GM12878 (cell line): ENCODE measurements around the gene MFGE8. TPM values are rescaled to one million over a fixed set of nuclear protein-coding genes. Genes with fewer than 3 reads are reported as not detected.
"Not testable (repeated sequence)": the region's sequence is repeated elsewhere in the genome, so short reads cannot be mapped to it uniquely, and the experiment has no call there.

Source experiments
- ATAC-seq: fragments of 200-7000 bp; cut with Tn5 transposase; 3 replicates; pipeline ENCODE4 v1.9.1; 2020; ENCODE audit warnings: mild to moderate bottlenecking, moderate library complexity
- BruUV-seq: library from RNA; stranded (reverse); fragments of 400-500 nt; replicated peaks from 2 replicates; lab custom pipeline; 2021; lab: Mats Ljungman, UMichigan
- CTCF ChIA-PET: fragments of 300-600 bp; sonication (Branson Sonifier 250); formaldehyde crosslinking; extraction: SDS; loops from one replicate; lab custom pipeline; 2021; ENCODE audit warnings: inconsistent platforms; lab: Yijun Ruan, JAX
- POLR2A ChIA-PET: fragments of 350-600 bp; formaldehyde crosslinking; extraction: SDS; loops from one replicate; lab custom pipeline; 2021; ENCODE audit warnings: inconsistent platforms; lab: Charles Lee
- RAD21 ChIA-PET: fragments of 300-600 bp; sonication (Branson Sonifier 250); formaldehyde crosslinking; loops from one replicate; lab custom pipeline; 2023; ENCODE audit warnings: antibody characterized with exemption; ENCODE audit not compliant: unreplicated experiment; lab: Charles Lee
- SMC1A ChIA-PET: fragments of 300-600 bp; sonication (Branson Sonifier 250); formaldehyde crosslinking; loops from one replicate; lab custom pipeline; 2023; ENCODE audit not compliant: unreplicated experiment, uncharacterized antibody; lab: Charles Lee
- DNase-seq: peaks from one replicate; pipeline ENCODE4 v3.0.0-alpha.2; 2011; ENCODE audit warnings: low read depth, low spot score
- FAIRE-seq: peaks from 3 replicates; lab custom pipeline; 2011; peaks lifted over from hg19 to GRCh38; lab: Jason Lieb, UNC
- H2AFZ ChIP-seq: 2 replicates; pipeline ENCODE4 v1.6.0; 2011; ENCODE audit warnings: low read depth, low read length, control low read depth; ENCODE audit not compliant: control insufficient read depth
- H3K27ac ChIP-seq: 2 replicates; pipeline ENCODE4 v1.5.1; 2011; ENCODE audit warnings: control low read depth; ENCODE audit not compliant: control insufficient read depth, insufficient read depth
- H3K27me3 ChIP-seq, 2 experiments: replicated peaks in 1 of 2; 2 replicates each; pipeline versions ENCODE4 v1.6.0 to v1.6.1; 2011; ENCODE audit warnings: low read length in 1 of 2; ENCODE audit not compliant: control insufficient read depth in 2 of 2, insufficient read depth in 2 of 2
- H3K36me3 ChIP-seq, 2 experiments: 2 replicates each; pipeline ENCODE4 v1.5.1; 2011; ENCODE audit warnings: low read length in 1 of 2; ENCODE audit not compliant: control insufficient read depth in 2 of 2, insufficient read depth in 2 of 2
- H3K4me1 ChIP-seq: 2 replicates; pipeline ENCODE4 v1.6.1; 2011; ENCODE audit warnings: mild to moderate bottlenecking, low read length, moderate library complexity, mixed read lengths; ENCODE audit not compliant: control insufficient read depth, insufficient read depth
- H3K4me2 ChIP-seq: 2 replicates; pipeline ENCODE4 v1.6.0; 2011; ENCODE audit warnings: control low read depth; ENCODE audit not compliant: control insufficient read depth, insufficient read depth
- H3K4me3 ChIP-seq: fragments of 200-600 bp; sonication (generic); 2 replicates; pipeline ENCODE4 v1.5.1; 2016
- H3K79me2 ChIP-seq: 2 replicates; pipeline ENCODE4 v1.6.0; 2011; ENCODE audit warnings: low read length; ENCODE audit not compliant: control insufficient read depth, insufficient read depth
- H3K9ac ChIP-seq: 2 replicates; pipeline ENCODE4 v1.8.0; 2011; ENCODE audit warnings: low read length, control low read depth, mixed read lengths; ENCODE audit not compliant: control insufficient read depth, insufficient read depth
- H3K9me3 ChIP-seq: replicated peaks from 3 replicates; pipeline ENCODE4 v1.5.1; 2011; ENCODE audit warnings: mild to moderate bottlenecking, low read length; ENCODE audit not compliant: control insufficient read depth, insufficient read depth
- H4K20me1 ChIP-seq: 2 replicates; pipeline ENCODE4 v1.6.0; 2011; ENCODE audit not compliant: control insufficient read depth, insufficient read depth
- KLF5 ChIP-seq: fragments of 450-650 bp; IDR thresholded peaks from 2 replicates; pipeline ENCODE4 v1.6.1; 2014; ENCODE audit warnings: mild to moderate bottlenecking; ENCODE audit not compliant: partially characterized antibody
- WGBS: methylation state at CpG from one replicate; pipeline ENCODE4 v1.1.6; 2016; ENCODE audit warnings: low lambda C conversion rate; ENCODE audit not compliant: insufficient replicate concordance, insufficient coverage; ENCODE audit errors: missing lambda C conversion rate; 5-methylcytosine and 5-hydroxymethylcytosine counted together
- in situ Hi-C: fragments of 300-500 bp; cut with MboI; formaldehyde crosslinking; loops from 9 replicates; pipeline ENCODE4 v1.14.3; 2018; ENCODE audit warnings: mixed read lengths
- intact Hi-C: fragments of 100-400 bp; cut with micrococcal nuclease; formaldehyde crosslinking; loops from one replicate; pipeline ENCODE4 v1.14.2; 2022; ENCODE audit not compliant: unreplicated experiment
- polyA plus RNA-seq, 11 experiments: library from polyadenylated mRNA; depleted of rRNA in 4 of 11; unstranded in 6 of 11; stranded (reverse) in 5 of 11; fragments of >200 nt; fragmentation: Nextera tagmentation in 4 of 11; fragmentation: Illumina TruSeq in 1 of 11; extraction: Ambion mirVana in 4 of 11; extraction: Trizol in 1 of 11; gene quantifications; 1 replicate in 1 of 11; 2 replicates in 10 of 11; pipeline versions ENCODE4 v1.2.1 to v1.2.3, GENCODE V29; 2011 to 2016; ENCODE audit warnings: inconsistent platforms in 2 of 11, missing spikeins in 2 of 11, low read depth in 1 of 11
- total RNA-seq, 4 experiments: library from RNA; depleted of rRNA in 3 of 4; stranded (reverse); fragments of >200 nt in 3 of 4; fragmentation: Illumina TruSeq in 1 of 4; extraction: Trizol in 1 of 4; gene quantifications; 2 replicates each; pipeline versions ENCODE4 v1.2.1 to v1.2.3, GENCODE V29; 2013 to 2021

Gene MFGE8
- total and polyA plus RNA-seq, 10 of the 15 experiments (the other 5 are each of a cell fraction or from before 2014, with no cell fraction given) = 0.81 to 5.9 (median 1.0) TPM; not detected in 2

- Histone ChIP-seq H3K9ac (no peak overlapping the region), H3K79me2 (no peaks in the 10 kb centered on the region), H3K4me3 (no peak overlapping the region), H3K4me2 (no peak overlapping the region), H3K9me3 (peaks cover under 1% of the 10 kb centered on the region; the same call in 1 of the 3 replicates), H3K36me3 (no peaks in the 10 kb centered on the region), H2AFZ (no peak overlapping the region)
- intact Hi-C loops (no loop called here), in situ Hi-C loops (no loop called here)
- DNase-seq (no peak), ATAC-seq (no peak)
- ChIA-PET POLR2A (no interaction called here), RAD21 (no interaction called here), SMC1A (interaction anchor here (1.6 kb wide), 1 partner anchor 43 kb away, joined by 3 read pairs; no protein-coding TSS in a partner anchor)
- 80% methylated on average over 15 of the region's 15 CpGs for WGBS
- no TSS peak for BruUV-seq
- TF ChIP-seq KLF5 = no peak
- TF ChIP-seq, all 136 proteins: peak for 0
- CTCF ChIA-PET = interaction anchor here (1.0 kb wide), 1 partner anchor 34 kb away, joined by 4 read pairs; no protein-coding TSS in a partner anchor
- Histone ChIP-seq H3K4me1 (no peaks in the 10 kb centered on the region), H4K20me1 (no peaks in the 10 kb centered on the region), H3K27me3 (no peaks in the 10 kb centered on the region; a peak in 1 of 4 replicates), H3K27ac (no peak overlapping the region)
- no peak for FAIRE-seq
Observed at GRCh38 chr15:88938802-88939485, 25.8 kb upstream of the MFGE8 start.

DNA sequence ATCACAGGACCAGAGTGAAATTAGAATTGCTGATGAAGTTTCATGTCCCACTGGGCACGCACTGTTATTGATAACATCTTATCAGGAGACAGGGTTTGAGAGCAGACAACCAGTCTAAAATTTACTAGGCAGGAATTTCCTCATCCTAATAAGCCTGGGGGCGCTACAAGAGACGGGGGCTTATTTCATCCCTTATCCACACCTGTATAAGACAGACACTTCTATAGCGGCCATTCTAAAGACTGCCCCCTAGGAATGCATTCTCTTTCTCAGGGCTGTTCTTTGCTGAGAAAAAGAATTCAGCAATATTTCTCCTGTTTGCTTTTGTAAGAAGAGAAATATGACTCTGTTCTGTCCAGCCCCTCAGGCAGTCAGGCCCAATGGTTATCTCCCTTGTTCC is 21.3 kb upstream of the MFGE8 start:
- H3K27me3 ChIP-seq, FAIRE-seq, in situ Hi-C loops, intact Hi-C loops, H3K4me2 ChIP-seq, H3K79me2 ChIP-seq, SMC1A ChIA-PET, BruUV-seq, RAD21 ChIA-PET, H3K4me3 ChIP-seq, ATAC-seq, POLR2A ChIA-PET, H3K36me3 ChIP-seq, H2AFZ ChIP-seq, H3K4me1 ChIP-seq, H4K20me1 ChIP-seq, DNase-seq, H3K27ac ChIP-seq, H3K9me3 ChIP-seq, H3K9ac ChIP-seq: not testable (repeated sequence)
- WGBS = 32% methylated on average over 4 of the region's 4 CpGs
- CTCF ChIA-PET = interaction anchor here (2.4 kb wide), 1 partner anchor 30 kb away, joined by 5 read pairs; no protein-coding TSS in a partner anchor
